Panc1 (cell line): Measurements from ENCODE around the gene FGD3. TPM values are rescaled to one million over a fixed set of nuclear protein-coding genes. Genes with fewer than 3 reads are reported as not detected.

Experiments used
- ATAC-seq: fragments of 200-7000 bp; cut with Tn5 transposase; 2 replicates; pipeline ENCODE4 v1.9.1; 2020; ENCODE audit warnings: mild to moderate bottlenecking, moderate library complexity
- BruUV-seq: library from RNA; stranded (reverse); fragments of 400-500 nt; replicated peaks from 2 replicates; lab custom pipeline; 2021; lab: Mats Ljungman, UMichigan
- CTCF ChIA-PET: fragments of 300-600 bp; sonication (Branson Sonifier 250); formaldehyde crosslinking; loops from one replicate; lab custom pipeline; 2022; ENCODE audit warnings: antibody characterized with exemption; lab: Charles Lee
- POLR2A ChIA-PET: fragments of 300-600 bp; sonication (Branson Sonifier 250); formaldehyde crosslinking; loops from one replicate; lab custom pipeline; 2022; ENCODE audit warnings: antibody characterized with exemption; lab: Charles Lee
- DNase-seq: peaks from one replicate; pipeline ENCODE4 v3.0.0-alpha.2; 2010; ENCODE audit warnings: low read depth, low spot score
- H3K27ac ChIP-seq: 2 replicates; pipeline ENCODE4 v1.5.1; 2011; ENCODE audit warnings: mild to moderate bottlenecking, low read length, inconsistent platforms
- H3K27me3 ChIP-seq: fragments of 200-500 bp; sonication (Bioruptor generic); 2 replicates; pipeline ENCODE4 v1.6.0; 2014; ENCODE audit warnings: low read length, inconsistent platforms; ENCODE audit not compliant: control insufficient read depth, insufficient read depth
- H3K36me3 ChIP-seq: fragments of 200-500 bp; sonication (Bioruptor generic); 2 replicates; pipeline ENCODE4 v1.5.1; 2014; ENCODE audit warnings: inconsistent platforms, mild to moderate bottlenecking, low read length, moderate library complexity; ENCODE audit not compliant: control insufficient read depth, insufficient read depth
- H3K4me1 ChIP-seq: 2 replicates; pipeline ENCODE4 v1.5.1; 2011; ENCODE audit warnings: inconsistent platforms, mild to moderate bottlenecking, low read length, moderate library complexity; ENCODE audit not compliant: control insufficient read depth, insufficient read depth
- H3K4me3 ChIP-seq, 2 experiments: 2 replicates each; pipeline ENCODE4 v1.5.1; 2011 to 2012; ENCODE audit warnings: low read depth in 2 of 2, low read length in 2 of 2, mild to moderate bottlenecking in 2 of 2, inconsistent platforms in 1 of 2, moderate library complexity in 1 of 2
- H3K9me3 ChIP-seq: fragments of 200-500 bp; sonication (Bioruptor generic); 2 replicates; pipeline ENCODE4 v1.5.1; 2014; ENCODE audit warnings: low read depth, mild to moderate bottlenecking, inconsistent platforms, low read length, moderate library complexity; ENCODE audit not compliant: control insufficient read depth, insufficient read depth
- CTCF ChIP-seq: fragments of 450-650 bp; IDR thresholded peaks from 2 replicates; pipeline ENCODE4 v1.5.1; 2017; ENCODE audit warnings: mild to moderate bottlenecking
- POLR2AphosphoS5 ChIP-seq: IDR thresholded peaks from 2 replicates; pipeline ENCODE4 v1.6.1; 2012; ENCODE audit warnings: mild to moderate bottlenecking, low read depth, low read length, moderate library complexity
- REST ChIP-seq, 2 experiments: IDR thresholded peaks; 2 replicates each; pipeline ENCODE4 v1.6.1; 2011 to 2012; ENCODE audit warnings: low read depth in 2 of 2, control low read depth in 1 of 2, low read length in 1 of 2, mild to moderate bottlenecking in 1 of 2, moderate library complexity in 1 of 2; ENCODE audit not compliant: insufficient read depth in 1 of 2
- SIN3A ChIP-seq: IDR thresholded peaks from 2 replicates; pipeline ENCODE4 v1.6.1; 2012; ENCODE audit warnings: low read depth, mild to moderate bottlenecking, low read length, moderate library complexity, borderline replicate concordance; ENCODE audit not compliant: insufficient read depth
- TCF7L2 ChIP-seq: IDR thresholded peaks from 2 replicates; pipeline ENCODE4 v1.6.1; 2011; ENCODE audit warnings: mild to moderate bottlenecking, low read depth, low read length, inconsistent platforms
- in situ Hi-C: cut with HindIII; loops from 2 replicates; pipeline ENCODE4 v1.10.0; 2016; ENCODE audit warnings: low sequenced_read_pairs, low pct_unique_long_range_greater_than_20kb
- intact Hi-C: fragments of 100-400 bp; cut with micrococcal nuclease; formaldehyde crosslinking; loops from one replicate; pipeline ENCODE4 v1.10.0; 2022; ENCODE audit not compliant: unreplicated experiment
- total RNA-seq: library from RNA; stranded (reverse); gene quantifications from one replicate; pipeline ENCODE4 v1.2.1, GENCODE V29; 2021; ENCODE audit not compliant: unreplicated experiment

The FGD3 gene
- total RNA-seq, 1 experiment from 2014 or later, result 0.80 TPM

- ChIA-PET CTCF (interaction anchor here (0.6 kb wide), 1 partner anchor 894 kb away, joined by 3 read pairs; no protein-coding TSS in a partner anchor), POLR2A (interaction anchor here (0.7 kb wide), 1 partner anchor 32 kb away, joined by 3 read pairs; no protein-coding TSS in a partner anchor)
- Histone ChIP-seq H3K27me3 (no peaks in the 10 kb centered on the region), H3K4me3 (no peak overlapping the region), H3K4me1 (no peaks in the 10 kb centered on the region), H3K9me3 (no peaks in the 10 kb centered on the region), H3K36me3 (no peaks in the 10 kb centered on the region), H3K27ac (no peak overlapping the region)
- no TSS peak for BruUV-seq
- DNase-seq, result no peak
- ATAC-seq, result no peak
- intact Hi-C loops (loop anchor here (5.0 kb wide), 1 partner anchor 352 kb away; no protein-coding TSS in a partner anchor), in situ Hi-C loops (no loop called here)
- TF ChIP-seq SIN3A (no peak), REST (IDR thresholded peaks at IDR 0.05; ENCODE audit: insufficient read depth in 1 of 2, low read depth in 2 of 2, low read length in 1 of 2) (no peak), TCF7L2 (no peak), CTCF (no peak), POLR2AphosphoS5 (no peak)
Observed at GRCh38 chr9:92954886-92955285, 7.6 kb downstream of the FGD3 start.

- ChIA-PET CTCF (no interaction called here), POLR2A (no interaction called here)
- intact Hi-C loops (no loop called here), in situ Hi-C loops (no loop called here)
- Histone ChIP-seq H3K27me3 (no peaks in the 10 kb centered on the region), H3K4me1 (no peaks in the 10 kb centered on the region), H3K4me3 (no peak overlapping the region), H3K27ac (no peak overlapping the region), H3K36me3 (no peaks in the 10 kb centered on the region), H3K9me3 (no peaks in the 10 kb centered on the region)
- no TSS peak for BruUV-seq
- TF ChIP-seq CTCF (no peak), POLR2AphosphoS5 (no peak), REST (IDR thresholded peaks at IDR 0.05; ENCODE audit: insufficient read depth in 1 of 2, low read depth in 2 of 2, low read length in 1 of 2) (no peak), SIN3A (no peak), TCF7L2 (no peak)
- no peak for DNase-seq
- ATAC-seq, result no peak
Observed at GRCh38 chr9:92960561-92961290, 13.4 kb downstream of the FGD3 start.
